NCI-H446 (cell line): Measurements from ENCODE around the gene BAIAP2L2.
A peak's percentile ranks its signal among the peaks of the same experiment; 100 is the strongest.
"Not testable (repeated sequence)": the region's sequence is repeated elsewhere in the genome, so short reads cannot be mapped to it uniquely, and the experiment has no call there.

Experiments
- DNase-seq, 2 experiments: peaks; one replicate each; lab custom pipeline; 2025; lab: John Stamatoyannopoulos, UW

The BAIAP2L2 gene

DNA sequence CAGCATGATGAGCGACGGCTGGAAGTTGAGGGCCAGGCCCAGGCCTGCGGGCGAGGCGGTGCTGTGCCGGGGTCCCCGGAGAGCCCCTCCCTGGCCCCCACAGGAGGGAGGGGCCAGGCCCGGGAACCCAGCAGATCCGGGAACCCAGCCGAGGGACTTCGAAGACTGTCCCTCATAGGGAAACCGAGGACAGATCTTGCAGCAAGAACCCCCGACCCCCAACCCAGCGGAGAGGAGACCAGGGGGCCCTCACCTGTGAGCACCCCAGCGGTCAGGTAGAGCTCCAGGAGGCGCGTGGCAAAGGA is 28.9 kb downstream of the BAIAP2L2 start:
- DNase-seq = no peak

GRCh38 chr22:38080850-38081635 is 29.4 kb downstream of the BAIAP2L2 start:
- DNase-seq = no peak

DNA sequence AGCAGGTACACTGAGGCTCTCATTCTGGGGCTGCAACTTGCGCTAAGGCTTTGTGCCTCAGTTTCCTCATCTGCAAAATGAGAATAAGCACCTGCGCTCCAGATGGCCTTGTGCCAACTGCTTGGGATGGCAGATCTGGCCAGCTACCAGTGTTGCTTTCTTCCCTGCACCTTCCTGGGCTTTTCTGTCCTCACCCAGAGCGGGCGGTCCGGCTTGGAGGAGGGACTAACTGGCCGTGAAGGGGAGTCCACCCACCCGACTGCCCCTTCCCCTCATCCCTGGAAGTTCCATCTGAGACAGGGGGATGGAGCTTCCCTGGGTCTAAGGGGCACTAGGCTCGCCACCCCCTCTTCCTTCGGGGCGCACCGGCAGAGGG is 30.0 kb downstream of the BAIAP2L2 start:
- DNase-seq = no peak

- no peak for DNase-seq
Observed at GRCh38 chr22:38079804-38080203, 30.7 kb downstream of the BAIAP2L2 start.

GRCh38 chr22:38079208-38079607 is 31.3 kb downstream of the BAIAP2L2 start:
- not testable (repeated sequence) for DNase-seq

DNA sequence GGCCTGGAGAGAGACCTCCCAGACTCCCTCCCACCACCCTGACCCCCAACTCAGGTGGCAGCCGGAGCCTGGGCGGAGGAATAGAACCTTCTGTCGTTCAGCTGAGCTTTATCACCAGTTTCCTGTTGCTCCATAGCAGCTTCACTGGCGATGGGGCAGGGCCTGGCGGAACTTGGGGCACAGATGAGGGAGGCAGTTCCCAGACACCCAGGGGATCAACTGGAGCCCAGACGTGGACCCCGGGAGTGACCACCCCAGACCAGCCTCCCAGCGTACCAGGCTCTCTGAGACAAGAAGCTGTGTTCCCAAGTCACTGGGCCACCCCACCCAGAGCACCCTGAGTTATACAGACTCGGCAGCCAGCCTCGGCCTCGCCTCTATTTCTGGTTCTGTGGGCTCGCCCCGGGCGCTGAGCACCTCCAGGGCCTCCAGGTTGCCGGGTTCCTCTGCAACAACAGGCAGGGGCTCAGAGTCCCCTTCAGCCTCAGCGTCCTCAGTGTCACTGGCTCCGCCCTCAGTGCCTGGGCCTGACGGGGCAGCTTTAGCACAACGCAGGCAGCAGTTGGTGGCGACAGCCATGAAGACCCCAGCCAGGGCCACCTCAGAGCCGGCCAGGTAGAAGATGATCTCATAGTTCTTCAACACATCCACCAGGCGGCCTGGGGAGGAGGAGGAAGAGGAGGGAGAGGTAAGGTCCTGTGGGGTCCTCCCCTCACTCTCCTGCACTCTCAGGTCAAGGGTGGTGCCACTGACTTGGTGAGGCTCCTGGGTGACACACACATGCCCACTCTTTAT is 32.2 kb downstream of the BAIAP2L2 start:
- DNase-seq = no peak

DNA sequence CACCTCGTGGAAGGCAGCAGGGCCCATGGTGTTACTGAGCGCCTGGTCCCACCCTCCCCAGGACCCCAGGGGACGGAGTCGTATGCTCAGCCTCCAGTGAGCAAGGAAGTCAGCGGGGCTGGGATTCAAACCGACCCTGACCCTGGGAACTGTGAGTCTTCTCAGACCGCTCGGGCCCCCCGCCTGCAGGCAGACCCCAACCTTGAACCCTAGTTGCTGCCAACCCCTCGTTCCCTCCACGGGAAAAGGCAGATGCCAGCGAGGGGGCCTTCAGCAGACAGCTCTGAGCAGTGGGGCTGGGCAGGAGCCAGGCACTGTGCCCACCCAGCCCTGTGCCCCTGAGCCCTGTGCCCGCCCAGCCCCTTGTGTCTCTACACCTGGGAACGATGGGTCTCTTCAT is 32.9 kb downstream of the BAIAP2L2 start:
- DNase-seq = no peak

GRCh38 chr22:38077096-38077495 is 33.4 kb downstream of the BAIAP2L2 start:
- DNase-seq = no peak

GRCh38 chr22:38075961-38076360 is 34.5 kb downstream of the BAIAP2L2 start:
- no peak for DNase-seq

DNA sequence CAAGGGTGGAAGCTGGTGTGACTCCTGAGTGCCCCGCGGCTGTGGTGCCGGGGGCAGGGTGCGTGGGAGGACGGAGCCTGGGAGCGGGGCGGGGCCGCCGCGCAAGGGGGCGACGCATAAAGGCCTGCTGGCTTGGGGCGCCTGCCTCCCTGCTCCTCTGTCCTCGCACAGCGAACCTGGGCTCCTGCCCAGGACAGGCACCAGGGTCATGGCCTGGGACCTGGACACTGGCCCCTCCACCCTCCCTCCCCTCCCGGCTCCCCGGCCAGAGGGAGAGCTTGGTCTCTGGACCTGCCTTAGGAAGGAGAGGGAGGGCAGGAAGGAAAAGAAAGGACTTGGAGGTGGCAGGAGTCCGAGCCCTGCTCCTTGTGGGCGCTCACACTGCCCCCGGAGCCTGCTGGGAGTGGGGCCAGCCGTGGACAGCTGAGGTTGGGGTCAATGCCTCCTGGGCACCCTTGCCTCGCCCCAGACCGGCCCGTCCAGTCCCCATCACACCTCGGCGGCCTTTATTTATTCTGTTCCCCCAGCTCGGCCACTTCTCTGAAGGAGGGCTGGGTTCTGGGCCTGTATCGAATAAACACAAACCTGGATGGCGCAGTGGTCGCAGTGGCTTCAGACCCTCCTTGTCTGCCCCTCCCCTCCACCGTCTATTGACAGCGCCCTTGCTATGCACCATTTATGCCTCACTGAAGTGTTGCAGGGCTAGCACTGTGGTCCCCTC is 35.2 kb downstream of the BAIAP2L2 start:
- no peak for DNase-seq

- DNase-seq = no peak
Observed at GRCh38 chr22:38074181-38075104, 36.0 kb downstream of the BAIAP2L2 start.

- DNase-seq = no peak
Observed at GRCh38 chr22:38073150-38074130, 37.0 kb downstream of the BAIAP2L2 start.

- DNase-seq = no peak
Observed at GRCh38 chr22:38072322-38073149, 37.9 kb downstream of the BAIAP2L2 start.

- DNase-seq = no peak
Observed at GRCh38 chr22:38071421-38072321, 38.8 kb downstream of the BAIAP2L2 start.

DNA sequence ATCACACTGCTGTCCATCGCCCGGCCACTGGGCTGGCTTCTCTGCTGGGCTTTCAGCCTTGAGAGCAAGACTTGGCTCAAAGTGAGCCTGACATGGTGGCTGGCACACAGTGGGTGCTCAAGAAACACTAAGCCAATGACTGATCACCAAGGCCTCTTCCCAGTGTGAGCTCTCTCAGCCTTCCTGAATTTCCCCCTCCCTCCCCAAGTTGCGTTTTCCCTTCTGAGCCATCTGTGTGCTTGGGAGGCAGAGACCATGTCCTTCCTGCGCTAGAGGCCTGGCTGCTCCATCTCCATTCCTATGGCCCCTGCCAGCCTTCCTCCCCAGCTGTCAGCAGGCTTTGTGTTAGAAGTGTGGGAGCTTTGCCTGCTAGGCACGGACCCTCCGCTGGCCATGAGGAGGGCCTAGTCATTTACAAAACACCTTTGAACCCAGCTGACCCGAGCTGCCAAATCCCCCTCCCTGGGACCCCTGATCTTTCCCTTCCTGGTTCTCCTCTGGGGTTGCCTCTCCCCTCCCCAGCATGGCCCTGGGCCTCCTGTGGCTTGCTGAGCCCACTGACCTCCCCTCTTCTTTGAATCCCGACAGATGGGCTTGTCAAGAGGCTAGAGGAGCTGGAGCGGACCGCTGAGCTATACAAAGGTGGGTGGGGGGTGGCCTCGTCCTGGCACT is 40.1 kb downstream of the BAIAP2L2 start:
- peak in 1 of 2 experiments; percentile 44 for DNase-seq

DNA sequence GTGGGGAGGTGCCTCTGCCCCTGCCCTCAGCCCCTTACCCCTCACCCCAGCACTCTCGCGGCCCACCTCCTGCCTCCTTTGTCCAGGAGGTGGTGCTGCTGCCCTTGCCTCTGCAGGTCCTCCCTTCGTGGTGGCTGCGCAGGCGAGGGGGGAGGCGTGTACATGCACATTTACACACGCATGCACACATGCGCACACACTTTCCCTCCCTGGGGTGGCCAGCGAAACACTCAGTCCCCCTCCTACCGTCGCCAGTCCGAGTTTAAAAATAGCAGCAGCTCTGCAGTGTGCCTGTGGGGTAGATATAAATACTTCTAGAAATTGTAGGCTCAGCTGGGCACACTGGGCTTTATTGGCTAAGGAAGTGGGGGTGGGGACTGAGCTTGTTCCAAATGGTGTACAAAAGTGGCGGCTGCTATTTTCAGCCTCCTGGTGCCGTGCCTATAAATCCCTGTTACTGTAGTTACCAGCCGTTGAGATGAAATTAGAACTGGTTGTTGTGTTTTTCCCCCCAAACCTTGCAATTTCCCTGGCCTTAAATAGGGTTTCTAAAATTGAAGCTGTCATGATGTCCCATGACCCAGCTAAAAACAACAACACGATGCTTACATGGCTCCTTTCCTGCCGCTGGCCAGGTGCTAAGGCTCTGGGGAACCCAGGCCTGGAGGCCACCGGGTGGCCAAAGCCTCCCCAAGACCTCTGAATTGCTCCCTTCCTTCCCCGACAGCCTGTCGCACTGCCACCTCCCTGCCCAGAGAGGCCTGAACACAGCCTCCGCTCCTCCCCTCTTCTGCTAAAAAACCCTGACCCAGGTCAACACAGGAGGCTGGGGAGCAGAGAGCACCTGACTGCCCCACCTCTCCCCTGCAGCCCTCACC is 40.9 kb downstream of the BAIAP2L2 start:
- peak in 1 of 2 experiments; percentile 56 for DNase-seq
